NB4 (cell line): ENCODE data around the gene SLC39A11.

Experiments used
- MYC ChIP-seq: IDR thresholded peaks from 2 replicates; pipeline ENCODE4 v1.6.1; 2011; ENCODE audit warnings: low read depth, low read length
- POLR2A ChIP-seq: IDR thresholded peaks from 2 replicates; pipeline ENCODE4 v1.6.1; 2011; ENCODE audit warnings: mild to moderate bottlenecking; ENCODE audit not compliant: insufficient read length; ENCODE audit errors: extremely low read depth
- TF ChIP-seq, protein P1 (sequence below): IDR thresholded peaks from one replicate; pipeline ENCODE4 v1.5.1; 2012; ENCODE audit warnings: low read depth, low read length
- TF ChIP-seq, protein P2 (sequence below): IDR thresholded peaks from 2 replicates; pipeline ENCODE4 v1.6.1; 2011; ENCODE audit warnings: low read depth, low read length

GRCh38 chr17:72996791-72997190 lies 95.7 kb downstream of the SLC39A11 start:
- TF ChIP-seq, protein P1, sequence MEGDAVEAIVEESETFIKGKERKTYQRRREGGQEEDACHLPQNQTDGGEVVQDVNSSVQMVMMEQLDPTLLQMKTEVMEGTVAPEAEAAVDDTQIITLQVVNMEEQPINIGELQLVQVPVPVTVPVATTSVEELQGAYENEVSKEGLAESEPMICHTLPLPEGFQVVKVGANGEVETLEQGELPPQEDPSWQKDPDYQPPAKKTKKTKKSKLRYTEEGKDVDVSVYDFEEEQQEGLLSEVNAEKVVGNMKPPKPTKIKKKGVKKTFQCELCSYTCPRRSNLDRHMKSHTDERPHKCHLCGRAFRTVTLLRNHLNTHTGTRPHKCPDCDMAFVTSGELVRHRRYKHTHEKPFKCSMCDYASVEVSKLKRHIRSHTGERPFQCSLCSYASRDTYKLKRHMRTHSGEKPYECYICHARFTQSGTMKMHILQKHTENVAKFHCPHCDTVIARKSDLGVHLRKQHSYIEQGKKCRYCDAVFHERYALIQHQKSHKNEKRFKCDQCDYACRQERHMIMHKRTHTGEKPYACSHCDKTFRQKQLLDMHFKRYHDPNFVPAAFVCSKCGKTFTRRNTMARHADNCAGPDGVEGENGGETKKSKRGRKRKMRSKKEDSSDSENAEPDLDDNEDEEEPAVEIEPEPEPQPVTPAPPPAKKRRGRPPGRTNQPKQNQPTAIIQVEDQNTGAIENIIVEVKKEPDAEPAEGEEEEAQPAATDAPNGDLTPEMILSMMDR = no peak
- TF ChIP-seq MYC (no peak), POLR2A (no peak)
- TF ChIP-seq, protein P2, sequence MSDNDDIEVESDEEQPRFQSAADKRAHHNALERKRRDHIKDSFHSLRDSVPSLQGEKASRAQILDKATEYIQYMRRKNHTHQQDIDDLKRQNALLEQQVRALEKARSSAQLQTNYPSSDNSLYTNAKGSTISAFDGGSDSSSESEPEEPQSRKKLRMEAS = no peak
